GM23248 (cell line): ENCODE results near the gene GINS3.

Source experiments
- EZH2 ChIP-seq: fragments of 200-600 bp; sonication (generic); IDR thresholded peaks from 2 replicates; pipeline ENCODE4 v1.6.1; 2018; ENCODE audit warnings: antibody characterized with exemption, mild to moderate bottlenecking; ENCODE audit not compliant: insufficient read depth, poor library complexity, severe bottlenecking
- EZH2phosphoT487 ChIP-seq: fragments of 200-600 bp; sonication (generic); IDR thresholded peaks from 2 replicates; pipeline ENCODE4 v1.6.1; 2018; ENCODE audit warnings: antibody characterized with exemption, moderate library complexity, mild to moderate bottlenecking, low read depth; ENCODE audit not compliant: insufficient read depth

DNA sequence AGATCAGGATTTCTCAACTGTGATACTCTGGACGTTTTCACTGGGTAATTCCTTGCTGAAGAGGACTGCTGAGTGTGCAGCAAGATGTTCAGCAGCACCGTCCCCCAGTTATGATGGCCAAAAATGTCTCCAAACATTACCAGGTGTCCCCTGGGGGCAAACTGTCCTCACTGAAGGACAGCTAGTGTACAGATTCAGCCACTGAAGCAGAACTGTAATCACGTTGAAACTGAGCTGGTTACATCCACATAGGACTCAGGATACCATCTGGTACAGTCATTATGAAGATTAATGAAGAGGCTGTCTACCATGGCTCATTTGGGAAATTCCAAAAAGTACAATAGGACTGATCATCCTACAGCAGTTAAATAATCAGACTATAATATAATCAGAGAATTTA lies 43.3 kb upstream of the GINS3 start:
- TF ChIP-seq EZH2: no peak
- no peak for TF ChIP-seq EZH2phosphoT487
